A549 (cell line): ENCODE measurements around the gene ATG4D.

Source experiments
- BHLHE40 ChIP-seq: IDR thresholded peaks from 2 replicates; pipeline ENCODE4 v1.6.1; 2012; ENCODE audit warnings: low read depth, low read length, inconsistent platforms
- CBX2 ChIP-seq: fragments of 200-600 bp; sonication (generic); IDR thresholded peaks from 2 replicates; pipeline ENCODE4 v1.6.1; 2016; ENCODE audit warnings: low read depth, mild to moderate bottlenecking, borderline replicate concordance
- CEBPB ChIP-seq, 2 experiments: fragments of >200 bp in 1 of 2; sonication (Bioruptor Twin) in 1 of 2; formaldehyde crosslinking in 1 of 2; IDR thresholded peaks; 2 replicates each; pipeline ENCODE4 v1.6.1; 2012 to 2016
- CHD4 ChIP-seq: fragments of 200-600 bp; sonication (generic); IDR thresholded peaks from 2 replicates; pipeline ENCODE4 v1.6.1; 2016; ENCODE audit warnings: antibody characterized with exemption, mild to moderate bottlenecking, borderline replicate concordance
- EP300 ChIP-seq, 2 experiments: fragments of >200 bp; sonication (Bioruptor Twin); formaldehyde crosslinking; IDR thresholded peaks; 2 replicates in 1 of 2; 3 replicates in 1 of 2; pipeline ENCODE4 v1.6.1; 2016 to 2017
- MYC ChIP-seq: IDR thresholded peaks from 2 replicates; pipeline ENCODE4 v1.6.1; 2012; ENCODE audit warnings: mild to moderate bottlenecking, inconsistent platforms, low read length, improper control_type of control experiment, borderline replicate concordance
- POLR2A ChIP-seq: IDR thresholded peaks from 2 replicates; pipeline ENCODE4 v1.6.1; 2012; ENCODE audit warnings: mild to moderate bottlenecking, low read length
- REST ChIP-seq: fragments of 200-600 bp; sonication (generic); IDR thresholded peaks from 2 replicates; pipeline ENCODE4 v1.6.1; 2016; ENCODE audit warnings: antibody characterized with exemption, mild to moderate bottlenecking, moderate library complexity
- RFX5 ChIP-seq: fragments of 450-650 bp; IDR thresholded peaks from 2 replicates; pipeline ENCODE4 v1.7.1; 2014; ENCODE audit warnings: antibody characterized with exemption, mild to moderate bottlenecking, moderate library complexity
- ZFP36 ChIP-seq: fragments of 450-650 bp; IDR thresholded peaks from 2 replicates; pipeline ENCODE4 v1.6.1; 2014; ENCODE audit warnings: borderline replicate concordance; ENCODE audit not compliant: partially characterized antibody
- TF ChIP-seq, protein P1 (sequence below): fragments of >200 bp; sonication (Bioruptor Twin); formaldehyde crosslinking; IDR thresholded peaks from 3 replicates; pipeline ENCODE4 v1.5.1; 2016

DNA sequence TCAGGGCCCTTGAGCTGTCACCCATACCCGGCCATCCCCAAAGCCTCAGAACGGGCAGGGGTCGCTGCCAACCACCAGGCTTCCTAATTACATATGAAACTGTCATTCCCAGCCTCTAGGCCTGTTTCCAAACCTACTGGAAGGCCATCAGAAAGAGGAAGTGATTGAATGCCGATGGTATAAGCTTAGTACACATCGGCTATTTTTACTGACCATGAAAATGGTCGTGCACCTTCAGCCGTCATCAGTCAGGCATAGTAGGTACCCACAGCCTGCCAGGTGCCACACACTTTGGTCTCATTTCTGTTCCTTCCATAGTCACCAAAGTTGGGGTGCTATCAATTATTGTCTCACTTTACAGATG is 11.9 kb downstream of the ATG4D start:
- no peak for TF ChIP-seq ZFP36
- TF ChIP-seq, protein P1, sequence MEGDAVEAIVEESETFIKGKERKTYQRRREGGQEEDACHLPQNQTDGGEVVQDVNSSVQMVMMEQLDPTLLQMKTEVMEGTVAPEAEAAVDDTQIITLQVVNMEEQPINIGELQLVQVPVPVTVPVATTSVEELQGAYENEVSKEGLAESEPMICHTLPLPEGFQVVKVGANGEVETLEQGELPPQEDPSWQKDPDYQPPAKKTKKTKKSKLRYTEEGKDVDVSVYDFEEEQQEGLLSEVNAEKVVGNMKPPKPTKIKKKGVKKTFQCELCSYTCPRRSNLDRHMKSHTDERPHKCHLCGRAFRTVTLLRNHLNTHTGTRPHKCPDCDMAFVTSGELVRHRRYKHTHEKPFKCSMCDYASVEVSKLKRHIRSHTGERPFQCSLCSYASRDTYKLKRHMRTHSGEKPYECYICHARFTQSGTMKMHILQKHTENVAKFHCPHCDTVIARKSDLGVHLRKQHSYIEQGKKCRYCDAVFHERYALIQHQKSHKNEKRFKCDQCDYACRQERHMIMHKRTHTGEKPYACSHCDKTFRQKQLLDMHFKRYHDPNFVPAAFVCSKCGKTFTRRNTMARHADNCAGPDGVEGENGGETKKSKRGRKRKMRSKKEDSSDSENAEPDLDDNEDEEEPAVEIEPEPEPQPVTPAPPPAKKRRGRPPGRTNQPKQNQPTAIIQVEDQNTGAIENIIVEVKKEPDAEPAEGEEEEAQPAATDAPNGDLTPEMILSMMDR = no peak
- TF ChIP-seq POLR2A = no peak
- TF ChIP-seq CEBPB (IDR thresholded peaks at IDR 0.05) = no peak
- no peak for TF ChIP-seq EP300 (IDR thresholded peaks at IDR 0.05)
- no peak for TF ChIP-seq MYC
- no peak for TF ChIP-seq CBX2
- no peak for TF ChIP-seq BHLHE40
- no peak for TF ChIP-seq CHD4
- TF ChIP-seq RFX5 = no peak
- no peak for TF ChIP-seq REST
